BJ (cell line): ENCODE data around the gene ARHGAP11B.
"Not testable (repeated sequence)": the region's sequence is repeated elsewhere in the genome, so short reads cannot be mapped to it uniquely, and the experiment has no call there.

Source experiments
- CTCF ChIA-PET: fragments of 350-600 bp; formaldehyde crosslinking; extraction: SDS; loops from one replicate; lab custom pipeline; 2021; ENCODE audit warnings: antibody characterized with exemption, inconsistent platforms; lab: Yijun Ruan, JAX
- POLR2A ChIA-PET: fragments of 300-600 bp; sonication (Branson Sonifier 250); formaldehyde crosslinking; extraction: SDS; loops from one replicate; lab custom pipeline; 2021; ENCODE audit warnings: antibody characterized with exemption; lab: Charles Lee
- DNase-seq: peaks from one replicate; pipeline ENCODE4 v3.0.0-alpha.2; 2011; ENCODE audit warnings: low read depth
- H3K27me3 ChIP-seq: 2 replicates; pipeline ENCODE4 v1.6.0; 2011; ENCODE audit warnings: low read length; ENCODE audit not compliant: control insufficient read depth, insufficient read depth
- H3K36me3 ChIP-seq: 2 replicates; pipeline ENCODE4 v1.5.1; 2011; ENCODE audit warnings: low read length; ENCODE audit not compliant: control insufficient read depth, insufficient read depth
- H3K4me3 ChIP-seq: 2 replicates; pipeline ENCODE4 v1.5.1; 2011; ENCODE audit warnings: low read depth, mild to moderate bottlenecking, control low read depth, low read length
- TF ChIP-seq, protein P1 (sequence below): IDR thresholded peaks from 2 replicates; pipeline ENCODE4 v1.5.1; 2011; ENCODE audit warnings: low read depth, mild to moderate bottlenecking, control low read depth, inconsistent platforms, low read length, moderate library complexity; ENCODE audit not compliant: insufficient read depth

Gene ARHGAP11B

DNA sequence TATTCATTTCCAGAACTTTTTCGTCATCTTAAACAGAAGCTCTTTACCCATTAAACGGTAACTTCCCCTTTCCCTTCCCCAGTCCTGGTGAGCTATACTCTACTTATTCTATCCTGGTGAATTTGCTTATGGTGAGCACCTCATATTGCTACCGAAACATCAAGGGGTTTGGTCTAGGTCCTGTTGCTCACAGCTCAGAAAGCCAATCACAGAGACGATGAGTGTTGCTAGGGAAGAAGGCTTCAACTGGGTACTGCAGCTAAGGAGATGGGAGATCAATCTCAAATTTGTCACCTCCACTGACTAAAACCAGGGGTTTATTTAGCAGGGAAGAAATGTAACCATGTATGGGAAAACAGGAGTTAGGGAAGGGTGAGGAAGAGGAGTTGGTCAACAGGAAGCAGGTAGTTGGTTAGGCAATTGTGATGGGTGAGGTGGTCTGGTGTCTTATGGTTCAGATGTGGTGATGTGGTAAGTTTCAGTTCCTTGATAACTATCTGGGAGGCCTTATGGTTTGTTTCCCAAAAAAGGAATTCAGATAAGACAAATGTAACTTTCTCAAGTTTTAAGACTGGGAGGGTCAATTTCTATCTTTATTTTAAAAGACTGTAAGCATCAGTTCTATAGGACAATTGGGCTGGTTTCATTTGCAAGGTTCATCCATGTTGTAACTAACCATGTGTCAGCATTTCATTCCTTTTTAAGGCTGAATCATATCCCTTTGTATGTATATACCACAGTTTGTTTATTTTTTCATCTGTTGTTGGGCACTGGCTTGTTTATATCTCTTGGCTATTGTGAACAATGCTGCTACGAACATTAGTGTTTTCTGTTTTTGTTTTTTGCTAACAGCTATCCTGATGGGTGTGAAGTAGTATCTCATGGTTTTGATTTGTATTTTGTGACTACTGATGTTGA, 24.3 kb downstream of the ARHGAP11B start:
- ChIA-PET POLR2A (no interaction called here), CTCF (no interaction called here)
- H3K27me3 ChIP-seq = no peaks in the 10 kb centered on the region
- H3K4me3 ChIP-seq = no peak overlapping the region
- TF ChIP-seq, protein P1, sequence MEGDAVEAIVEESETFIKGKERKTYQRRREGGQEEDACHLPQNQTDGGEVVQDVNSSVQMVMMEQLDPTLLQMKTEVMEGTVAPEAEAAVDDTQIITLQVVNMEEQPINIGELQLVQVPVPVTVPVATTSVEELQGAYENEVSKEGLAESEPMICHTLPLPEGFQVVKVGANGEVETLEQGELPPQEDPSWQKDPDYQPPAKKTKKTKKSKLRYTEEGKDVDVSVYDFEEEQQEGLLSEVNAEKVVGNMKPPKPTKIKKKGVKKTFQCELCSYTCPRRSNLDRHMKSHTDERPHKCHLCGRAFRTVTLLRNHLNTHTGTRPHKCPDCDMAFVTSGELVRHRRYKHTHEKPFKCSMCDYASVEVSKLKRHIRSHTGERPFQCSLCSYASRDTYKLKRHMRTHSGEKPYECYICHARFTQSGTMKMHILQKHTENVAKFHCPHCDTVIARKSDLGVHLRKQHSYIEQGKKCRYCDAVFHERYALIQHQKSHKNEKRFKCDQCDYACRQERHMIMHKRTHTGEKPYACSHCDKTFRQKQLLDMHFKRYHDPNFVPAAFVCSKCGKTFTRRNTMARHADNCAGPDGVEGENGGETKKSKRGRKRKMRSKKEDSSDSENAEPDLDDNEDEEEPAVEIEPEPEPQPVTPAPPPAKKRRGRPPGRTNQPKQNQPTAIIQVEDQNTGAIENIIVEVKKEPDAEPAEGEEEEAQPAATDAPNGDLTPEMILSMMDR = no peak
- no peaks in the 10 kb centered on the region for H3K36me3 ChIP-seq
- no peak for DNase-seq

DNA sequence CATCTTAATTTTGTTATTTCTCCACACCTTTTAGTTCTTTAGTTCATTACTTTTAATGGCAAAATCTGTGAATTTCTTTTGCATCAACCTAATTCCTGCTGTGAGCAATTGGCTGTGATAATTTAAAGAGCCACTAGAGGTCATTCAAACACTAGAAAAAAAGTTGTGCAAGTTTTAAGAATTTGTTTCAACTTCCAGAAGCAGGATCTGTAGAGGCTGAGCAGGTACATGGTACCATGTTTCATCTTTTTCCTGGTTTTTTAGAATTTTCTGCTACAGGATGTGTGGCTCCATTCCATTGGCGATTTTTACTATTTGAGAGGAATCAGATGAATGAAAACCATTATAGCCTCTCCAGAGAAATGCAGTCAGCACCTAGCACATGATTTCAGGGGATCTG, 35.2 kb downstream of the ARHGAP11B start:
- TF ChIP-seq, protein P1 = peak; percentile 40
- CTCF ChIA-PET = interaction anchor here (0.7 to 1.4 kb wide), 4 partner anchors 58 to 812 kb away, joined by 3 to 5 read pairs (median 3); no protein-coding TSS in a partner anchor
- H3K36me3 ChIP-seq, POLR2A ChIA-PET, H3K4me3 ChIP-seq, DNase-seq, H3K27me3 ChIP-seq: not testable (repeated sequence)

DNA sequence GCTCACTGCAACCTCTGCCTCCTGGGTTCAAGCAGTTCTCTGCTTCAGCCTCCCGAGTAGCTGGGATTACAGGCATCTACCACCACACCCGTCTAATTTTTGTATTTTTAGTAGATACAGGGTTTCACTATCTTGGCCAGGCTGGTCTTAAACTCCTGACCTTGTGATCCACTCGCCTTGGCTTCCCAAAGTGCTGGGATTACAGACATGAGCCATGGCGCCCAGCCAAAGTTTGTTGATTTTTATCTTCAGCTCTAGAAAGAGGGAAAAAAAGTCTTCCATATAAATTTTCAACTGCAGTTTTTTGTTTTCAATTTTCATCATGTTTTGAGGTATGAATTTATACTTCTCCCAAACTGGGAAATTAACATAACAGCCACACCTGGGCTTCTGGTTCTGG, 43.7 kb downstream of the ARHGAP11B start:
- DNase-seq, H3K36me3 ChIP-seq, H3K4me3 ChIP-seq, POLR2A ChIA-PET, H3K27me3 ChIP-seq: not testable (repeated sequence)
- CTCF ChIA-PET = interaction anchor here (0.5 to 0.6 kb wide), 2 partner anchors 106 to 405 kb away, joined by 3 read pairs; no protein-coding TSS in a partner anchor

DNA sequence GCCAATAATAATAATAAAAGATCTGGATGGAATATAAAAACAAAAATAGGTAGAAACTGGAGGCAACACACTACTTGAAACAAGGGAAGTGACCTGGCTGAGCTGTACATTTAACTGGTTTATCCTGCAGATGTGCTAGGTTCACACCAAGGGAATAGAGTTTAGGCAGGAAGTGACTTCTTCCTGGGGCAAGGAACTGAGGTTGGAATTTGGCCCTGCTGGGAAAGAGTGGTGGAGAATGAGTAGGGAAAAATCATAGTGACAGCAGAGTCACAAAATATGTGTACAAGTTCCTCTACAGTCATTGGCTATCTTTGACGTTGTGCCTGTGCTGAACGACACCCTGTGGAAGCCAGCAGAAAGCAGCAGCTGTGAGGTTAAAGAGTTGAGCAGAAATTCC, 44.1 kb downstream of the ARHGAP11B start:
- ChIA-PET POLR2A (no interaction called here), CTCF (interaction anchor here (0.5 to 0.6 kb wide), 2 partner anchors 106 to 405 kb away, joined by 3 read pairs; no protein-coding TSS in a partner anchor)
- TF ChIP-seq, protein P1 = no peak
- no peaks in the 10 kb centered on the region for H3K36me3 ChIP-seq
- no peak for DNase-seq
- H3K4me3 ChIP-seq = no peak overlapping the region
- no peaks in the 10 kb centered on the region for H3K27me3 ChIP-seq

DNA sequence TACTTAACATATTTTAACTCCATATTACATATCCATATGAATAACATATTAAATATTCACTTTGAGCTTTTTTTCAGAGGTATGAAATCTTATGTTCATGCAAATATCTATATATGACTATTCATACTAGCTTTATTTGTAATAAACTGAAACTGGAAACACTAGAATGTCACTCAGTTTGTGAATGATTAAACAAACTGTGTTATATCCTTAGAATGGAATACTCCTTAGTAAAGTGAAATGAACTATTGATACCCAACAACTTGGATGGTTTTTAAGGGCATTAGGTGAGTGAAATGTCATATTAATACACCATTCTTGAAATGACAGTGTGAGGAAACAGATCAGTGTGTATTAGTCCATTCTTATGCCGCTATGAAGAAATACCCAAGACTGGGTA, 45.4 kb downstream of the ARHGAP11B start:
- ChIA-PET POLR2A (no interaction called here), CTCF (no interaction called here)
- H3K4me3 ChIP-seq = no peak overlapping the region
- DNase-seq = no peak
- TF ChIP-seq, protein P1 = no peak
- H3K36me3 ChIP-seq = no peaks in the 10 kb centered on the region
- no peaks in the 10 kb centered on the region for H3K27me3 ChIP-seq
